ENCODE measurements around the gene RPL36.

GRCh38 chr19:5654931-5655330 lies 35.2 kb upstream of the RPL36 start:
- TF ChIP-seq CTCF (IDR thresholded peaks at IDR 0.05): no peak
- no peak for TF ChIP-seq POLR2A (IDR thresholded peaks at IDR 0.05)
- TF ChIP-seq EP300 (IDR thresholded peaks at IDR 0.05): no peak
- TF ChIP-seq POLR2AphosphoS5 (IDR thresholded peaks at IDR 0.05): no peak

Data from sigmoid colon (tissue), 4 donors.